GM13977 (cell line): ENCODE data around the gene DIS3.
A peak's percentile ranks its signal among the peaks of the same experiment; 100 is the strongest.
"Not testable (repeated sequence)": the region's sequence is repeated elsewhere in the genome, so short reads cannot be mapped to it uniquely, and the experiment has no call there.

Experiments used
- DNase-seq: peaks from one replicate; pipeline ENCODE4 v3.0.0; 2012; ENCODE audit warnings: low spot score
- CTCF ChIP-seq: IDR thresholded peaks from 2 replicates; pipeline ENCODE4 v1.5.1; 2012; ENCODE audit warnings: mild to moderate bottlenecking, control low read depth; ENCODE audit not compliant: insufficient read depth; ENCODE audit errors: extremely low read depth, missing control alignments
- in situ Hi-C: fragments of 300-500 bp; cut with MboI; formaldehyde crosslinking; loops from one replicate; pipeline ENCODE4 v1.12.0; 2022; ENCODE audit warnings: low sequenced_read_pairs, low pct_unique_long_range_greater_than_20kb, mixed read lengths, inconsistent platforms; ENCODE audit not compliant: unreplicated experiment

DIS3 gene

GRCh38 chr13:72805676-72806346, 24.1 kb upstream of the DIS3 start:
- no peak for TF ChIP-seq CTCF
- in situ Hi-C loops: loop anchor here (25.0 kb wide), 1 partner anchor 906 kb away; no protein-coding TSS in a partner anchor
- DNase-seq: no peak

DNA sequence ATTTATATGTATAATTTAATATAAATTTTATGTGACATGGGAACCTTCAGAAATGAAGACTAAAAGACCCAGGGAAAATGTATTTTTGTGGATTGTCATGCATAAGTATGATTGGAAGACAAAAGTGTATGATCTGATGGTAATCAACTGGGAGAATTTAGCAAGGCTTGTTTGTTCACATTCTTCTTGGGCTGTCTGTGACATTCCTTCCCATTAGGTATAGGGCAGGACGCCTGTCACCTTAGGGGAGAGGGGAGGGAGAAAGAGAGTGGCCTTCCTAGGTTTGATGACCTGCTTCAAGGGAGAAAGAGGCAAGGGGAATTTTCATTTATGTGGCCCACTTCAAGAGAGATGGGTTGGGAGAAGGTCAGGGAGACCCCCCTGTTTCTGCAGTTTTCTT, 22.6 kb upstream of the DIS3 start:
- no peak for TF ChIP-seq CTCF
- in situ Hi-C loops: loop anchor here (25.0 kb wide), 1 partner anchor 908 kb away; no protein-coding TSS in a partner anchor
- no peak for DNase-seq

DNA sequence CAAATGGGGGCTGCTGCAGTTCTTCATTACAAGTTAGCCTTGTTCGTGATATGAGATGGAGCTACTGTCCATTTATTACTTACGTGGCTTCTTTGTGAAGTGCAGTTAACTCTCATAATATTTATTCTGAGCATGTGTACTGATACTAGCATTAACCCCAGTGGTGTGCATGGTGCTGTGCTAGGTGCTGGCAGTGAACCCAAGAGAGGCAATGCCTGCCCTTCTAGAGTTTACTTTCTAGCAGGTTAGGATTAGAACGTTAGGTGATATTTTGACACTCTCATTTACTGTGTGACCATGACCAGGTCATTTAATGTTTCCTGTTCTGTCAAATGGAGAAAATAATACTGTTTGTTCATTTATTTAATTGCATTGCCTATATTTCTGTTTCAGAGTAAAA, 17.1 kb upstream of the DIS3 start:
- no peak for DNase-seq
- no peak for TF ChIP-seq CTCF
- in situ Hi-C loops: no loop called here

DNA sequence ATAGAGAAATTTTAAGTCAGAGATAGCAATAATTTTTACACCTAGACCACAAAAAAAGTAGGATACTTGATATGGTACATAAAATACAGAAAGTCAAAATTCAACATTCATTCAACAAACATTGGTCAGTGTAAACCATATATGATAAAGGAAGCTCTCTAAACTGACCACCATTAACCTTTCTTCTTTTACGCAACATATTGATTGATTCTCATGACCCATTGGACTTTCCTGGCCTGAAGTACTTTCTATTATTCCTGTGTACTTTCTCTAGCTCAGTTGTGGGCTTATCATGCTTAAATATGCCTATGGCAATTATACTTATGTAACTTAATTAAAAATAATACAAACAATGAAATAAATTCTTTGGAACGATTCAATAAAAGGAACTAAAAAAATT, 10.9 kb upstream of the DIS3 start:
- in situ Hi-C loops: no loop called here

DNA sequence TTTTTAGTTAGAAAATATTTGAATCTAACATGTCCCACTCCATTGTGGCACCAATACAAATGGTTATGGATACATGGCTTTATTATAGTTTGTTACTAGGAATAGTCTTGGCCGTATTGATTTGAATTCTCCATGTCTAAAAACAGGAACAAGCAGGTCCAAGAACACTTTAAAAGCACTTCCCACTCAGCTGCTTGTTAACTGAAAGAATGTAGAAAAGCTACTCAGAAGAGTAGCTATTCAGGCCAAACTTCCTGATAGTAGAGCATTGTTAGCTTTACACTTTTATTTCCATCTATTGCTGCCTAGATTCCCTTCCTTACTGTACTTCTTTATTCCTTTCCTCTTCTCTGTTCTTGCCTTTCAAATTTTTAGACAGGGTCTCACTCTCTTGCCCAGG, 7.1 kb upstream of the DIS3 start:
- no peak for TF ChIP-seq CTCF
- no peak for DNase-seq
- in situ Hi-C loops: no loop called here

More for the DNA sequence above, 10.9 kb upstream of the DIS3 start:
- no peak for DNase-seq
- TF ChIP-seq CTCF: no peak

GRCh38 chr13:72784679-72785078, 3.0 kb upstream of the DIS3 start:
- DNase-seq, in situ Hi-C loops: not testable (repeated sequence)

DNA sequence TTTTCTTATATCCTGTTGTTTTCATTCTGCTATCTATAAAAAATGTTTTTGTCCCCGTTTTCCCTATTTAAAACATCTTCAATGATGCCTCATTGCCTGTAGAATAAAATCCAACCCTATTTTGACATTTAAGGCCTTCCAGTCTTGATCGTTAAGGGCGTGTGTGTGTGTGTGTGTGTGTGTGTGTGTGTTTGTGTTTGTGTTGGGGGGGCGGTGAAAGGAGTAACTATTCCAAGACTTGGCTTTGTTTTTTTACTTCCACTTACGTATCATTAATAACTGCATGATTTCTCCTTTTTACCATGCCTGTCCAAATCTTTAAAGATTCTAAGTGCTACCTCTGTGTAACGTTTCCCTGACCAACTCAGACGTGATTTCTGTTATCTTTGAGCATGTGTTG, 1.0 kb upstream of the DIS3 start:
- in situ Hi-C loops: no loop called here
- DNase-seq: peak; percentile 6

More for the DNA sequence above, 1.0 kb upstream of the DIS3 start:
- no peak for TF ChIP-seq CTCF
